Ovary (tissue), 9 donors: ENCODE measurements around the gene URGCP. TPM values are rescaled to one million over a fixed set of nuclear protein-coding genes. Genes with fewer than 3 reads are reported as not detected.

ENCODE experiments used
- DNase-seq, 5 donors: peaks; one replicate each; pipeline ENCODE4 v3.0.0-alpha.2; 2019 to 2020
- H3K27ac ChIP-seq, 2 donors: fragments of 200-600 bp; one replicate each; pipeline versions ENCODE4 v1.5.1 to v1.8.0; 2019 to 2022
- H3K27me3 ChIP-seq: fragments of 200-600 bp; one replicate; pipeline ENCODE4 v1.8.0; 2022
- H3K36me3 ChIP-seq: fragments of 200-600 bp; sonication (generic); one replicate; pipeline ENCODE4 v1.5.1; 2019
- H3K4me1 ChIP-seq: one replicate; pipeline ENCODE4 v1.8.1; 2013; ENCODE audit warnings: mild to moderate bottlenecking, moderate library complexity; ENCODE audit not compliant: insufficient read depth
- H3K4me3 ChIP-seq: fragments of 200-600 bp; sonication (generic); one replicate; pipeline ENCODE4 v1.5.1; 2017
- H3K9me3 ChIP-seq, 2 donors: fragments of 200-600 bp in 1 of 2; sonication (generic) in 1 of 2; one replicate each; pipeline versions ENCODE4 v1.5.1 to v1.8.1; 2013 to 2019; ENCODE audit warnings: mild to moderate bottlenecking in 1 of 2, moderate library complexity in 1 of 2
- EP300 ChIP-seq: sonication (generic); formaldehyde crosslinking; IDR thresholded peaks from one replicate; pipeline ENCODE4 v1.6.1; 2017; ENCODE audit warnings: antibody characterized with exemption
- POLR2A ChIP-seq: fragments of 450-650 bp; IDR thresholded peaks from one replicate; pipeline ENCODE4 v1.6.1; 2017; ENCODE audit warnings: antibody characterized with exemption, mild to moderate bottlenecking, moderate library complexity
- WGBS, 3 donors: extraction: QIAGEN DNeasy Blood & Tissue Kit in 1 of 3; methylation state at CpG; one replicate each; pipeline versions ENCODE4 v1.1.5 to v1.1.7; 2013 to 2017; 5-methylcytosine and 5-hydroxymethylcytosine counted together
- intact Hi-C, 4 donors: fragments of 100-400 bp; cut with DNase I; formaldehyde crosslinking; loops; one replicate each; pipeline versions ENCODE4 v1.11.0 to v1.15.1; 2022 to 2023
- polyA plus RNA-seq, 2 donors: library from polyadenylated mRNA; stranded (reverse); fragments of 200-250 nt in 1 of 2; fragments of 350-450 nt in 1 of 2; fragmentation: Illumina TruSeq in 1 of 2; extraction: RNeasy Lipid Tissue Mini Kit (QIAGEN cat#74804) in 1 of 2; gene quantifications; one replicate each; pipeline ENCODE4 v1.2.3, GENCODE V29; 2013 to 2014
- total RNA-seq, 7 donors: library from RNA; depleted of rRNA in 2 of 7; stranded (reverse); fragments of >200 nt in 2 of 7; fragmentation: NEBNext Ultra II Directional in 3 of 7; extraction: Animal tissue kit (Norgen Biotek cat#: 25700) in 3 of 7; gene quantifications; one replicate each; pipeline versions ENCODE4 v1.1.0 to v1.2.4, GENCODE V29; 2016 to 2023
- TF ChIP-seq, protein P1 (sequence below), 3 donors: fragments of 450-650 bp in 2 of 3; fragments of 200-600 bp in 1 of 3; IDR thresholded peaks; one replicate each; pipeline versions ENCODE4 v1.5.1 to v1.8.0; 2016 to 2022; ENCODE audit warnings: antibody characterized with exemption in 3 of 3, mild to moderate bottlenecking in 1 of 3
- donor health status: DM: no; HTN: no; CAD: no; lungs with moderate emphysema.
- donor health status: DM: no; HTN: no; CAD: no.
- donor health status: Bipolar disorder and iron deficiency.
- donor health status: DM: yes; HTN: yes; CAD: no.
- donor health status: DM: no; HTN: no; CAD: no.
- donor health status: DM: yes; HTN: yes; CAD: no.

URGCP gene
- total and polyA plus RNA-seq, 9 donors: 19.3 to 55.1 (median 38.8) TPM

DNA sequence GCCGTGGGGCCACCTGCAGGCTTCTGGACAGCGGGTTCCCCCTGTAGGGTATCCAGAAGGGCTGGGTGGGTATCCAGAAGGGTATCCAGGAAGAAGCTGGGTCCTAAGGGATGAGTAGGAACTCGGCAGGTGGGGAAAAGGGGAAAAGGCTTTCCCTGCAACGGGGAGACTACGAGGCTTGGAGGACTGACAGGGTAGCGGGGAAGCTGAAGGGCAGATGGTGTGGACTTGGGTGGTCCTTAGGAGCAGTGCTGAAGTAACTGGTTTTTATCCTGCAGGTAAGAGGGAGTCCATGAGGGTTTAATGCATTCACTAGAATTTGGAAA lies 20.4 kb upstream of the URGCP start:
- no peak for DNase-seq
- Histone ChIP-seq H3K4me1 (peaks cover 1% of the 10 kb centered on the region), H3K27me3 (no peaks in the 10 kb centered on the region), H3K27ac (peak overlapping the region; percentile 80 to 92), H3K9me3 (no peaks in the 10 kb centered on the region), H3K4me3 (peak overlapping the region; percentile 68), H3K36me3 (no peaks in the 10 kb centered on the region)
- WGBS, 3 donors: 1 to 5% (median 2%) methylated on average over 6 of the region's 6 CpGs
- TF ChIP-seq, protein P1, sequence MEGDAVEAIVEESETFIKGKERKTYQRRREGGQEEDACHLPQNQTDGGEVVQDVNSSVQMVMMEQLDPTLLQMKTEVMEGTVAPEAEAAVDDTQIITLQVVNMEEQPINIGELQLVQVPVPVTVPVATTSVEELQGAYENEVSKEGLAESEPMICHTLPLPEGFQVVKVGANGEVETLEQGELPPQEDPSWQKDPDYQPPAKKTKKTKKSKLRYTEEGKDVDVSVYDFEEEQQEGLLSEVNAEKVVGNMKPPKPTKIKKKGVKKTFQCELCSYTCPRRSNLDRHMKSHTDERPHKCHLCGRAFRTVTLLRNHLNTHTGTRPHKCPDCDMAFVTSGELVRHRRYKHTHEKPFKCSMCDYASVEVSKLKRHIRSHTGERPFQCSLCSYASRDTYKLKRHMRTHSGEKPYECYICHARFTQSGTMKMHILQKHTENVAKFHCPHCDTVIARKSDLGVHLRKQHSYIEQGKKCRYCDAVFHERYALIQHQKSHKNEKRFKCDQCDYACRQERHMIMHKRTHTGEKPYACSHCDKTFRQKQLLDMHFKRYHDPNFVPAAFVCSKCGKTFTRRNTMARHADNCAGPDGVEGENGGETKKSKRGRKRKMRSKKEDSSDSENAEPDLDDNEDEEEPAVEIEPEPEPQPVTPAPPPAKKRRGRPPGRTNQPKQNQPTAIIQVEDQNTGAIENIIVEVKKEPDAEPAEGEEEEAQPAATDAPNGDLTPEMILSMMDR (IDR thresholded peaks at IDR 0.05): no peak
- no peak for TF ChIP-seq POLR2A
- TF ChIP-seq EP300: no peak
- intact Hi-C loops: no loop called here

DNA sequence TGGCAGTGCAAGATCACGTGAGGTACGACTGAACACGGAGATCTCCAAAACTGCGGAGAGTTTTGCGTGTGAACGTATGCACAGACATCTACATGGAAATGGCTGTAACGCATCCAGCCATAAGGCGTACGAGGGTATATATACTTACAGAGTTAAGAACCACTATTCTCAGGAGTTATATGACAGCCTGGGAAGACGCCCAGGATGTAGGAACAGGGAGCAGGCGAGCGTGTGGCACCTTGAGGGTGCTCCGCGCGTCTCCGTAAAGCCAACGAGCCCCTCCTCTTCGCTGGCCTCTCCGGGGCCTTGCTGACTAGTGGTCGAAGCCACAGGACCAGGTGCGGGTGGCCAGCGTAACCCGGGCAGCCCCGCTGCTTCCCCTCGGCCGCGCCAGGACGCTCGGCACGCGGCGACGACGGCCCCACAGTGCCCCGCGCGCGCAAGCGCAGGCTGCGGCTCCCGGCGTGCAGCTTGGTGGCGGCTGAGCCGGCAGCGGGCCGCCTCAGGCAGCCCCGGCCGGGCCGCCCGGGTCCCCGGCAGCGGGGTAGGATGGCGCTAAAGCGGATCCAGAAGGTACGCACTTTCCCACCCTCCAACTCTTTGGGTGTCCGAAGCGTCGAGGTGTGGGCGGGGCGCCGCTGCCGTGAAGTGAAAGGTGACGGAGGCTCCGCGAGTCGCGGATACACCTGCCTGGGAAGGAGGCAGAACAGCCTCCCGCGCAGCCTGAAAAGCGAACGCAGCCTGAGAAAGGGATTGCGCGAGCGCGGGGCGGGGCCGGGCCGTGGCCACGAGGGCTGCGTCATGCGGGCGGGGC lies 19.8 kb upstream of the URGCP start, which contains the start of gene UBE2D4:
UBE2D4 (plus strand) TSS at position 453 of the 814 bp plus-strand sequence; CDS start at position 550, 97 bp downstream.
- Histone ChIP-seq H3K4me3 (peak within 1 kb of the TSS; percentile 68), H3K9me3 (no peaks in the 10 kb centered on the region), H3K27ac (peak within 1 kb of the TSS; percentile 80 to 92), H3K4me1 (peaks cover 1% of the 10 kb centered on the region), H3K36me3 (no peaks in the 10 kb centered on the region), H3K27me3 (no peaks in the 10 kb centered on the region)
- WGBS, 3 donors: 0 to 1% (median 0%) methylated on average over 66 to 82 of the region's 82 CpGs
- TF ChIP-seq POLR2A (peak; percentile 99), EP300 (no peak)
- TF ChIP-seq, protein P1 (IDR thresholded peaks at IDR 0.05): no peak
- DNase-seq: peak; percentile 85 to 90 (median 87)
- intact Hi-C loops: no loop called here

DNA sequence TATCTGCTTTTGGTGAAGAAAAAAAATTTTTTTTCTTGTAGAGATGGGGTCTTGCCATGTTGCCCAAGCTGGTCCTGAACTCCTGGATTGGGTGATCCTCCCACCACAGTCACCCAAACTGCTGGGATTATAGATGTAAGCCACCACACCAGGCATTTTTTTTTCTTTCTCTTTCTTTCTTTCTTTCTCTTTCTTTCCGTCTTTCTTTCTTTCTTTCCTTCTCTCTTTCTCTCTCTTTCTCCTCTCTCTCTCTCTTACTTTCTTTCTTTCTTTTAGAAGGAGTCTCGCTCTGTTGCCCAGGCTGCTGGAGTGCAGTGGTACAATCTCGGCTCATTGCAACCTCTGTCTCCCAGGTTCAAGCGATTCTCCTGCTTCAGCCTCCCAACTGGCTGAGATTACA lies 16.3 kb upstream of the URGCP start:
- TF ChIP-seq EP300 (no peak), POLR2A (no peak)
- TF ChIP-seq, protein P1 (IDR thresholded peaks at IDR 0.05): no peak
- Histone ChIP-seq H3K4me1 (peaks cover 1% of the 10 kb centered on the region), H3K36me3 (no peaks in the 10 kb centered on the region), H3K27me3 (no peaks in the 10 kb centered on the region), H3K4me3 (no peak overlapping the region), H3K9me3 (no peaks in the 10 kb centered on the region), H3K27ac (no peak overlapping the region)
- intact Hi-C loops: no loop called here
- 92 to 97% (median 95%) methylated on average over 4 of the region's 4 CpGs for WGBS, 3 donors
- DNase-seq: no peak

DNA sequence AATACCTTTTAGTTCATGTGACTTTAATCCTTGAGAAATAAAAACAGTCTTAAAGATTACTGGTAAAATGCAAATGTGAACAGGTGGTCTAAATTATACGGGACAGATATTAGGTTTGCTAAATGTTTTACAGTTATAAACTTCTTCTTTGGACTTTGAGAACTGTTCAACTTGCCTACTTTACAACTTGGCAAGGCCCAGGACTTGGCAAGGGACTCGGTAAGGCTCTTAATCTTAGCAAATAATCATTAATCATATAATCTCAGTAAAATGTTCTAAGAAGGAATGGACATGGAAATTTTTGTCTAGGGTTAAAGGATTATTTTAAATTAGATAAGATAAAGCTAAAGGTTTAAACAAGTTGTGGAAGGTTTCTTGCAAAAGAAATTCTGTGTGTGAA lies 15.0 kb upstream of the URGCP start:
- Histone ChIP-seq H3K4me3 (no peak overlapping the region), H3K9me3 (no peaks in the 10 kb centered on the region), H3K27me3 (no peaks in the 10 kb centered on the region), H3K4me1 (peaks cover 1% of the 10 kb centered on the region), H3K36me3 (no peaks in the 10 kb centered on the region), H3K27ac (no peak overlapping the region)
- TF ChIP-seq POLR2A: no peak
- TF ChIP-seq, protein P1 (IDR thresholded peaks at IDR 0.05): no peak
- TF ChIP-seq EP300: no peak
- WGBS, 3 donors: 24 to 35% (median 34%) methylated on average over 2 of the region's 2 CpGs
- intact Hi-C loops: no loop called here
- no peak for DNase-seq
